NK-92 (cell line): ENCODE data around the gene FLOT1.

Experiments used
- DNase-seq: peaks from one replicate; lab custom pipeline; 2025; ENCODE audit not compliant: unreplicated experiment; lab: John Stamatoyannopoulos, UW

The FLOT1 gene

GRCh38 chr6:30742316-30743098 lies at the start of gene FLOT1:
FLOT1 (minus strand) TSS chr6:30742687; CDS start chr6:30742189, 498 bp downstream.
- DNase-seq, result no peak

GRCh38 chr6:30790724-30791383 lies 48.4 kb upstream of the FLOT1 start:
- no peak for DNase-seq

- no peak for DNase-seq
Observed at GRCh38 chr6:30789606-30790005, 47.1 kb upstream of the FLOT1 start.

- DNase-seq, result no peak
Observed at GRCh38 chr6:30787954-30788353, 45.5 kb upstream of the FLOT1 start.

- no peak for DNase-seq
Observed at GRCh38 chr6:30782425-30783014, 40.0 kb upstream of the FLOT1 start.

GRCh38 chr6:30781743-30782424 lies 39.4 kb upstream of the FLOT1 start:
- DNase-seq, result no peak

- no peak for DNase-seq
Observed at GRCh38 chr6:30781395-30781742, 38.9 kb upstream of the FLOT1 start.

- no peak for DNase-seq
Observed at GRCh38 chr6:30780642-30780920, 38.1 kb upstream of the FLOT1 start.

GRCh38 chr6:30779850-30780641 lies 37.6 kb upstream of the FLOT1 start:
- no peak for DNase-seq

- DNase-seq, result no peak
Observed at GRCh38 chr6:30778001-30778635, 35.6 kb upstream of the FLOT1 start.

- DNase-seq, result no peak
Observed at GRCh38 chr6:30777155-30777485, 34.6 kb upstream of the FLOT1 start.

GRCh38 chr6:30776390-30777154 lies 34.1 kb upstream of the FLOT1 start:
- no peak for DNase-seq

GRCh38 chr6:30775104-30775503 lies 32.6 kb upstream of the FLOT1 start:
- no peak for DNase-seq

GRCh38 chr6:30774701-30775100 lies 32.2 kb upstream of the FLOT1 start:
- DNase-seq, result no peak

- no peak for DNase-seq
Observed at GRCh38 chr6:30770592-30770991, 28.1 kb upstream of the FLOT1 start.

GRCh38 chr6:30769853-30770524 lies 27.5 kb upstream of the FLOT1 start:
- no peak for DNase-seq

GRCh38 chr6:30769088-30769852 lies 26.8 kb upstream of the FLOT1 start:
- no peak for DNase-seq

- DNase-seq, result no peak
Observed at GRCh38 chr6:30768634-30769087, 26.2 kb upstream of the FLOT1 start.

- DNase-seq, result no peak
Observed at GRCh38 chr6:30767944-30768301, 25.4 kb upstream of the FLOT1 start.
